GM19467 (cell line): Measurements from ENCODE around the gene GZF1.

ENCODE experiments used
- ATAC-seq: cut with Tn5 transposase; IDR thresholded peaks from one replicate; pipeline ENCODE4 v1.9.1; 2021; ENCODE audit warnings: mild to moderate bottlenecking, moderate library complexity; ENCODE audit not compliant: unreplicated experiment

GZF1 gene

DNA sequence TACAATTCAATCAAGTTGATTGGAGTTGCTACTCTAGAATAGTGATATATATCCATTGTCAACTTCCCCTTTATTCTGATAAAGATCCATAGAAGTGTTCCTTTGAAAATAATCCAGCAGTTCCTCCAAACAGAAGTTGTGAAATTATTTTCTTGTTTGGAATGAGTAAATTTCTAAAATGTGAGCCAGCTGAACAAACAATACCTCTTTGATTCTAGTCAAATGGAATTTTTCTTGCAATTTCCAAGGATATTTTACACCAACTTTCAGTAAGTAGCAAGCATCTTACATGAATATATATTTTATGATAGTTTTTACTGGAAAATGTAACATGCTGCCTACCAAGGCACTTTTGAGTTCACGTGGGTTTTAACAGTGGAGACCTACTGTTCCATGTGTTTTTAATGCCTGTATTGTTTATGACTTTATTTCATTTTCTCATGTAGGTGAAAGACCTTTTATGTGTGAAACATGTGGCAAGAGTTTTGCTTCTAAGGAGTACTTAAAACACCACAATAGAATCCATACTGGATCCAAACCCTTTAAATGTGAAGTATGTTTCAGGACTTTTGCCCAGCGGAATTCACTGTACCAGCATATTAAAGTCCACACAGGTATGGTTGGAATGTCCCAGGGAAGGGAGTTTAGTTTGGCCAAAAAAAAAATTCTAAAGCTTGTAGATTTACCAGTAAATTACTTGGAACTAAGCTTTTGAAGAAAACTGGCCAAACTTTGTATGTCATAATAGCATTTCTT lies 6.5 kb downstream of the GZF1 start:
- no peak for ATAC-seq

DNA sequence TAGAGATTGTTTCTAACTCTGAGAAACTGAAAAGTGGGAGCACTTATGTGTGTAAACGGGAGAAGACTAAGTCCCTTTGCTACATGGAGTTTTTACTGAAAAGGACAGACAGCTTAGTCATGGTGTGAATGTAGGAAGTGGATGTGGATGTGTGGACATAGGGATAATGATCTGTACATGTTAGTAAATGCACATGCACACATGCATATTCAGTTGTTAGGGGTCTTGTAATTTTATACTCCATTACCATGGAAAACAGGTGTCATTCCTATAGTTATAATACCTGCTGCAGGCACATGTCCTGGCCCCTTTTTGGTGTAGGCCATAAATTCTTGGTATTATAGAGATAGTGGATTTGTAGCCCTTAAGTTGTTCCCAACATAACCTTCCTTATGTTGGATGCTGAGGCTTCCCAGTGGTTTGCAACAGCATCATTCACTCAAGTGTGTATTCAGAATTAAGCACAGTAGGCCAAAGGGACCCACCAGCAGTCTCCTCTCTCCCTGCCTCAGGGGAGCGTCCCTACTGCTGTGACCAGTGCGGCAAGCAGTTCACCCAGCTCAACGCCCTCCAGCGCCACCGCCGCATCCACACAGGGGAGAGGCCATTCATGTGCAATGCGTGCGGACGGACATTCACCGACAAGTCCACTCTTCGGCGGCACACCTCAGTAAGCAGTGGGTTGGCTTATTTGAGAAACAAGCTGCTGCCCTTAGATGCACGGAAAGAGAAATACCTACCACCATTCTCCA lies 7.3 kb downstream of the GZF1 start:
- ATAC-seq: no peak

DNA sequence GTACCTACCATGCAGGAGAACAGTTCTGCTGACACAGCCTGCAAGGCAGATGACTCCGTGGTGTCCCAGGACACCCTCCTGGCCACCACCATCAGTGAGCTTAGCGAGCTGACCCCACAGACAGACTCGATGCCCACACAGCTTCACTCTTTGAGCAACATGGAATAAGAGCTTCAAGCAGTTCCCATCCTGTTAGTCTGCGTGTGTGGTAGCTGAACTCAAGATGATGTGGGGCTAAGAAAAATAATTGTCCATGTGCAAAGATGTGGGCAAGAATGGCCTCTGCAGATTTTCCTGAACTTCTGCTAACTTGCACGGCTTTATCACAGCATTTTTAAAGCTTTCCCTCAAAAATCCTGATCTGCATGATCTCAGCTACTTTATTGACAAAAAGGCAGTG lies 8.3 kb downstream of the GZF1 start:
- no peak for ATAC-seq

DNA sequence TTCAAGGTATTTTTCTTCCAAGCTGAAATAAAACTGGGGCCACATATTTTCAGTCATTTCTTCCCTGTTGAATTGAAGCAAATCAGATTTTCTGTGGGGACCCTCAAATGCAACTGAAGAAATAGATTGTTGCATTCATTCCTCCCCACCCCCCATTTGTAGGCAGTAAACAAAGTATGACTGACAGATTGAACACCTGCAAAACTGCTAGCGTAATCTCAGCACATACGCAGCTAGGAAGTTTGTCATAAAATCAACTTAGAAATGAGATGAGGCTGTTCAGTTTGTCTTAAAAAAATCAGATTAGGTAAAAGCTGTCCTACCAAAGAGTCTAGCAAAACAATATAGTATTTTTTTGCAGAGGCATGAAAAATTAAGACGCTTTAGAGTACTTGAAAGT lies 8.9 kb downstream of the GZF1 start:
- ATAC-seq: no peak

DNA sequence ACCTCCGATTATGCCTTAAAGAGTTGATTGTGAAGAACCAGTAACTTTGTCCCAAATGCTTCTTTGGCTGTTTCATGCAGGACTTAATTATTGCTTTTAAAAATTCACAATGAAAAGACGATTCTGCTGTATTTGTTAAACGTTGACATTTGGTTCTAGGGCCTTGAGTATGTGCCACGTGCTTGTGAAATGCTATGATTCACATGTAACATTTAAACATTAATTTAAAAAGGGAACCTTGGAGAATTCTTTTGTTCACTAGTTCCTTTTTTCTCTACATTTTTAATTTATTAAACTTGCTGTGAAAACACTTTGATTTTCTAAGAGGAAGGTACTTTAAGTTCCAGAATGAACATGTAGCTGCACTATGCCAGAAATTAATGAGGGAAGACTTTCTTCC lies 9.5 kb downstream of the GZF1 start:
- ATAC-seq: no peak

DNA sequence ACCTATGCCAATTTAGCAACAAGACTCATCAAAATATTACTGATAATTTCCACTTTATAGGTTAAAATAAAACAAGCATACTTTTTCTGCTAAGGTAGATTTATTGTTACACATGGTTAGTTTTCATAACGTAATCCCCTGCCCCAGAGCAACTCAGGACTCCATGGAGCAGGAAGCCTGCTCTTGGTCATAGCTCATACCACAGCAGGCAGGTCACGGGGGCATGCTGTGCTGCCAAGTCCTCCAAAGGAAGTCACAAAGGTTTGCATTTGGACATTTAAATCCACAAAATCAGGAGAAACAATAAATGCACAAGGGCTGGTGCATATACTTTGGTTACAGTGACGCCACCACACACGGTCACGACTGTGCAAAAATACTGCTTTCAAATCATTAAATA lies 12.5 kb downstream of the GZF1 start:
- no peak for ATAC-seq

DNA sequence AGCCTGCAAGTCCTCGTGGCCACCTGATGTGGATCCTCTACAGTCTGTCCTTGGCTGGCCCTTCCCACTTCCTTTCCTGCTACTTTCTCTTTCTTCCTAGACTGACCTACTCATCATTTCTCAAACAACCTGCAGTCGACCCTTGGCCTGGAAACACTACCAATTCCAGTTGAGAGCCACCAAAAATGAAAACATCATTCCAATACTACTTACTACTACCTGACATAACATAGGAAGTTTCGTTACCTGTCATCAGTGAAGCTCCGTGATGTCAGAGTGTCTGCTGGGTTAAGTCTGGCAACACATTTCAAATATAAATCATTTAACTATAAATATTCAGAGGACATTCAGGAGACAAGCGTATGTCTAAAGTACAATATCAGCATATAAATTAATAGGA lies 13.8 kb downstream of the GZF1 start:
- ATAC-seq: no peak

DNA sequence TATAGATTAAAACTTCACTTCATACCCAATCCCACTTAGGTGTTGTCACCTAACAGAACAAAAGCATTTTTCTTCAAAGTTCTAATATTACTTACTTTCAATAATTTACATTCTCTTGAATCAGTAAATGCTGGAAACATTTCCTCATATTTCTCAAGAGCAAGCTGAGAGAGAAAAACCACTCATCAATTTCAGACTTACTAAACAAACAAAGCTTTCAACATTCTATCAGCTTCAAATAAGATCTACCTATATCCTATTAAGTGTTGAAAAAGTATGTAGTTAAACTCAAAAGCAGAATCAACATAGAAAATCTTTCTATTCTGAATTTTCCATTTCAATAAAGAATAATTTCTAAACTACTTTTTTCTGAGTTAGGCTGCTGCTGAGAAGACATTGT lies 17.8 kb downstream of the GZF1 start:
- ATAC-seq: no peak

DNA sequence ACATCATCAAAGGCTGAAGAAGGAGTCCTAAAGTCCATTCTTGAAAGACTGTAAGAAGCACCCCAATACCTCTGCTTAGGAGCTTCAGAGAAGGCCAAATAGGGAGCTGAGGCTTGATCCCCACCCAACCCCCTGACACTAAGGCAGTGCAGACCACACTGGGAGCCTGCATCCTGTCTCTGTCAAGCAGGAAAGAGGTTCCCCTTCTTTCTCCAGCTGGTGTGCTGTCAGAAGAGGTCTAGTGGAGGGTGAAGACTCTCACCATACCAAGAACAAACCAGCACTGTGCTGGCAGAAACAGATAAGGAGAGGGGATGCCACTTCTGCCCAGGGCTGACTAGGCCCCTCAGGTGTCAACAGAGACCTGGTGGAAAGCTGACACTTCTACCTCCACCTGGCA lies 19.9 kb downstream of the GZF1 start:
- no peak for ATAC-seq

DNA sequence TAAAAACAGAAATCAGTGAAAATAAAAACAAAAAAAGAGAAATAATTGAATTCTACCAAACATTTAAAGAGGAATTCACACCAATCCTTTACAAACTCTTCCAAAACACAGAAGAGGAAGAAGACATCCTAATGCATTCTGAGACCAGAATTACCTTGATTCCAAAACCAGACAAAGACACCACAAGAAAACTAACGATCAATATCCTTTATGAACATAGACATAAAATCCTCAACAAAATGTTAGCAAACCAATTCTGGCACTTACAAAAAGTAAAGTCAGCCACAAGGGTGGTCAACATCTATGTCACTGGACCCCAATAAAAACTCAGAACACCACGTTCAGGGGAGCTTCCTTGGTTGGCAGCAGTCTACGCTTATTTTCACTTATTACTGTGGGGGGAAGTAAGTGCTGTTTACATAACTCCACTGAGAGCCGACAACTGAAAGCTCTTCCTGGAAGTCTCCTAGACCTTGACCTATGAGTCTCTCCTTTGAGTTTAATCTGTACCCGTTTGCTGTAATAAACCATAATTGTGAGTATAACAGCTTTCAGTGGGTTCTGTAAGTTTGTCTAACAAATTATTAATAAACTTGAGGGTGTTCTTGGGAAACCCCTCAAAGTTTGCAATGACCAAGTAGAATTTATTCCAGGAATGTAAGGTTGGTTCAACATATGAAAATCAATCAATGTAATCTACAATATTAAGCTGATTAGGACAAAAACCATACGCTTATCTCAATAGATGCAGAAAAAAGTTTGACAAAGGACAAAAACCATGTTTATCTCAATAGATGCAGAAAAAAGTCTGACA lies 24.5 kb downstream of the GZF1 start:
- ATAC-seq: no peak

DNA sequence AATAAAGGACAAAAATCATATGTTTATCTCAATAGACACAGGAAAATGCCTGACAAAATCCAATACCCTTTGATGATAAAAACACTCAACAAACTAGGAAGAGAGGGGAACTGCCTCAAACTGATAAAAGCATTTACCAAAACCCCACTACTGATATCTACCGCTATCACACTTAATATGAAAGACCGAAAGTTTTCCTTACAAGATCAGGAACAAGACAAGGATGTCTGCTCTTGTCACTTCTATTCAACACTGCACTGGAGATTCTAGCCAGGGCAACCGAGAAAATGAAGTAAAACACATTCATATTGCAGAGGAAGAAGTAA lies 25.1 kb downstream of the GZF1 start:
- ATAC-seq: no peak

DNA sequence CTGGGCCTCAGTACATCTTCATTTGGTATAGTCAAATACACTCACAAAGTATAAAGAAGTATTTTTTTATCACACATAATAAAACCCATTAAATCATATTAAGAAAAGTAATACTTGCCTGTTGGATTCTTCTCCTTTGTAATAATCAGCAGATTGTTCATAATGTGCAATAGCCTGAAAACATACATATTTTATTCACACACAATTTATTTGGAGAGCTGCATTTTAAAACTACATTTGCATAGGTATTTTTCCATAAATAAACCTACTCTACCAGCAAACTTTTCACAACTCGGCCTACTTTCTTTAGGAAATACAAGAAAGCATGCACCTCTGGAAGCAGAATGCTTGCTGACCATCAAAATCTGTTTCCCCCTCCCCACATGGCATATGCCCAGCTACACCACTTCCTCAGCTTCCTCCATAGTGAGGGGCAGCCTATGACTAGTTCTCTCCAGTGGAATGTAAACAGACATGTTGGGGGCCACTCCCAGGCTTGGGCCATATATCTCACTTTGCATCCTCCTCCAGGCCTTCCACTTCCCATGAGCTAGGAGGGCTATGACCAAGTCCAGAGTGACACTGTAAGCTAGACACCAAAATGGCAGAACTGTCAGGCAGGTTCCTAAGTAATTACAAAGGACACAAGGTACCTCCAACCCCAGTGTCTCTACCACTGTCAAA lies 28.3 kb downstream of the GZF1 start:
- ATAC-seq: no peak

DNA sequence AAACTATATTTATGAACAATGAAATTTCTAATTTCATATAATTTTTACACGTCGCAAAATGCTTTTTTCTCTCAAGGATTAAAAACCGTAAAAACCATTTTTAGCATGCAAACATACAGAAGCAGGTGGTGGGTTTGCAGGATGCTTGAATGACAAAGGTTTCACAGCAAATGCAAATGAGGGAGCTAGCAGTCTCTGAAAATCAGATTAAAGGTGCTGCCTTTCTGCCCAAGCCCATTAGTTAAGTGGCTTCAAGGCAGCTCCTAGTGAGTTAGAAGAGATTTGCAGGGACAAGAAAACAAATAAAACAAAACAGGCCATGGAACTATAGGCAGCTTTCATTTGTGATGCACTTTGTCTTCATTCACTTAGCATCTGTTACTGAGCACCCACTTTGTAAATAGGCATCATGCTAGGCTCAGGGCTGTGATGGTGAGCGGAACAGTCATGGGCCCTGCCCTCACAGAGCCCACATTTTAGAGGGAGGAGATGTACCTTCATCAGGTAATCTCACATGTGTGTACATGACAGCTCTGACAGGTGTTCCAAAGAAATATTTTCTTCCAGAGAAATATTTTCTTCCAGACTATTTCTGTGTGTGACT lies 29.8 kb downstream of the GZF1 start:
- no peak for ATAC-seq

DNA sequence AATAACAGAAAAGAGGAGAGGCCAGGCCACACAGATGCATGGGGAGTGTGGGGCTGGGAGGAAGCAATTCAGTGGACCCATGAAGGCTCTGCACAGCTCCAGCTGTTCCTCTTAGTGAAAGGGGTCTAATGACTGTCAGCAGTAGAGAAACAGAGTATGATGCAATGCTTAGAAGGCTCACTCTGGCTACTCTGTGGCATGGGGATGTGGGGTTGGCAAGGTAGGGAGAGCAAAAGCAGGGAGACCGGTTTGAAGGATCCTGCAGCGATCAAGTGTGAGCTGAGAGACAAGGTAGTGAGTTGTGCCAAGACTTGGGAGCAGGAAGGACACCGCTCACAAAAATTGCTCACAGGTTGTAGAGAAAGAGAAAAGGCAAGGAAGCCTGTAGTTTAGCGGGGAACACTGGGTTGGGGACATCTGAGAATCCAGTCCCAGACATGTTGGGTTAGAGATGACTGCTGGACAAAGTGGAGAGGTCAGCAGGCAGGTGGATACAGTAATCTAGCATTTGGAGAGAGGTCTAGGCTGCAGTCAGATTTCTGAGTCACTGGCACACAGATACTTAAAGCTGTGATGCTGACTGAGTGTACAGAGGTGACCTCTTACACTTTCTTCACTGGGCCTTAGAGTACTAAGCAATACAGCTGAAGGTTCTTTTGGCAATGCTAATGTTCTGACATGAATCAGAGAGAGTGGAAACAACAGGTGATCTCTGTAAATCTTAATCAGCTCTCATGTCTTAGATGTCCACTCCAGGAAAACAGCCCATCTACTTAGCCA lies 32.2 kb downstream of the GZF1 start:
- no peak for ATAC-seq

DNA sequence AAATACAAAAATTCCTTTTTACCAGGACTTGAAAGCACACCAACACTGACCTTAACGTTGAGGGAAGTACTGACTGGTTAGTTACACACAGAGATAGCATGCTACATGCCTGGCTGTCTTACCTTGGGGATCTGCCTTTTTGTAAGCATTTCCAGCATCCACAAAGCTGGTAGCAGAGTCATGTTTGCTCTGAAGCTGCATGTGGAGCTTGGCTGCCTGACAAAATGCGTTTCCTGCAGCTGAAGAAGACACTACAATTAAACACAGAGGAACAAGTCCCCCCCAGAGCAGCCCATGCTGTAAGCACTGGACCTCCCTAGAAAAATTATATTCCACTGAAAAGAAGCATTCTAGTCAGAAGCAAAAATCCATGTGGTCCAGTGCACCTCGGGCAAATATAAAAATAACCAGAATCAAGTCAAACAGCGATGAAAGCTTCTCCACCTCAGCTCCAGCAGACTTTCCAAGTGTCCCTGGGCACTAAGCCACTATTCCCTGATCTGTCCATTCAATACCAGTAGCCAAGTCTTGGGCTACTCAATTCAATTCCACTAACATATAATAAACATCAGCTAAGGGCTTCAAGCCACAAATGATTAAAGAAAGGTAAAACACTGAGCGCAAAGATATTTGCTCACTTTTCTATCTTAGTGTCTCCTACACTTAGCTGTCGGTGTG lies 35.1 kb downstream of the GZF1 start:
- ATAC-seq: no peak

DNA sequence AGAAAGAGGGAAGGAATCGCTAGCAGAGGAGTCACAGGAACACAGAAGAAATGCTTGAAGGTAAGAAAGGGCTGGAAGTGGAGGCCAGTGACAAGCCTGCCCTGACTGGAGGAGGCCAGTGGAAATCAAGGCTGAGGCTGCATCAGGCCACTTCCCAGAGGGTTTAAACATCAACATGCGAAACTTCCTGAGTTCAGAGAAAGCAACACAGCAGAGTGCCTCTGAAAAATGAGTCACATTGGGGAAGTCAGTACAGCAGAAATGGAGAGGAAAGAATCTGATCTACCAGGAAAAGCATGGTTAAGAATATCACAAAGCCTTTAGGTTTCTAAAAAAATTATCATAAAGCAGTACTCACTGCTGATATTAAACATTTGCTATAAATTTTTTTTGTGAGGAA lies 36.0 kb downstream of the GZF1 start:
- no peak for ATAC-seq

DNA sequence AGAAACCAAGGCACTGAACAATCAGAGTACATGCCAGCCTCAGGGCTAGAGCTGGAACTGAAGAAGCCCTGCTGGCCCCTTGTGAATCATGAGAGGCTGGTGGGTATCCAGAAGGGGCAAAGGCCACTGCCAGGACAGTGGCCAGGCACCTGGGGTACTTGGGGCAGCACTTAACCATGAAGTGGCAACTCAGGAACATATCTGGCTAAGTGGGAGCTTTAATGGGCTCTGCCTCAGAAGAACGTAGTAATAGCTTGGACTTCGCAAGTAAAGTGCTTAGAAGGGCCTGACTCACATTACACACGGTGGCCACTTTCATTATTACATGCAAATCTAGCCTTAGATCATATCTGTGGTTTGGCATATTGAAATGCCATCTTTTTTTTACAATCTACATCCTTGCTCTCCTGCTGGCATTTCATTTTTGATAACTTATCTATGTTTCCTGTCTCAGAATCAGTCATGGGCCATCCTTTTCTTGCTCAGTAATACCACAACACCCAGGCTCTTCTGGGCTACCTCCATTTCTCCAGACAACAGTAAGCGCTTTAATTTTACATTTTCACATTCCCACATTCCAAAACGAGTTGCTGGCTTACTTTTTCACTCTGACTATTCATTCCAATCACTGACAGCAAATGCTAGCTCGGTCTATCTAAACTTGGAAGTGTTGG lies 37.7 kb downstream of the GZF1 start:
- no peak for ATAC-seq

DNA sequence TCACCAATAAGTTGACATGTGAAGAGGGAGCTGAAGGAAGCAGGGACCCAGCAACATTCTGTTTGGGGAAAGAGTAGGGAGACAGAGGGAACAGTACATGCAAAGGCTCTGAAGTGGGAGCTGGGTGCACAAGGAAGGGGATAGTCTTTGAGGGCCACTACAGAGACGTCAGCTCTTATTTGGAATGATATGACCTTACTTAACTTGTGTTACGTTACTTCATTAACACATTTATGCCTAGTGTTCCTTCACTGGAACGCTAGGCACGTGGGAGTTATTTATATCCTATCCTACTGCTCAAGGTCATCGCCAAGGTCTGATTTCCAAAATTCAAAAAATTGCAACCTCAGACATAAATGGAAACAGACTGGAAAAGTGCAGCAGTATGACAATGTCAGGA lies 39.1 kb downstream of the GZF1 start:
- no peak for ATAC-seq

DNA sequence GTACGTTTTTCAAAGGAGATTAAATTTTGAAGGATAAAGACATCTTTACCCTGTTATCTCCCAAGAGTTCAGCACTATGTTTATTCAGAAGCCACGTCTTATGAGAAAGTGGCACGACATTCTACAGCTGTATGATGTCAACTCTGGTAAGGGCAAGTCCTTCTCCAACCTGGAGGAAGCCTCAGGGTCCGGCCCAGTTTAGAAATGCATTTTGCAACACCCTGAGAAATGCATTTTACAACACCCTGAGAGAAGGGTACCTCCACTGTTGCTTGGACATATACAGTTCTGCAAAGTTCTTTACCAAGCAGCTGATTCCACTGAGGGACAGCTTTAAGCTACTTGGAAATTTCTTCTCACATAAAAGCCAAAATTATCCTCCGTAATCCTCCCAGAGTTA lies 41.8 kb downstream of the GZF1 start:
- ATAC-seq: no peak
